Measurements from ENCODE around the gene VEZT. TPM values are rescaled to one million over a fixed set of nuclear protein-coding genes. Genes with fewer than 3 reads are reported as not detected.

The VEZT gene
- total RNA-seq, 4 donors from 2014 or later = 73.0 to 90.3 (median 87.0) TPM

DNA sequence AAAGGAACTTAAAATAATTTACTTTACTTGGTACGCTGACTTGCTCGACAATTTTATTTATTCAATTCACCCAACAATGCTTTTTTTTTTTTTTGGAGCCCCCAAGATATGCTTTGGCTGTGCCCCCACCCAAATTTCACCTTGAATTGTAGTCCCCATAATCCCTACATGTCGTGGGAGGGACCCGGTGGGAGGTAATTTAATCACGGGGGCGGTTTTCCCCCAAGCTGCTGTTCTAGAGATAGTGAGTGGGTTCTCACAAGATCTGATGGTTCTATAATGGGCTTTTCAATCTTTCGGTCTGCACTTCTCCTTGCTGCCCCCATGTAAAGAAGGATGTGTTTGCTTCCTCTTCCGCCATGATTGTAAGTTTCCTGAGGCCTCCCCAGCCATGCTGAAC lies 10.7 kb upstream of the VEZT start:
- no peaks in the 10 kb centered on the region for H3K36me3 ChIP-seq
- H3K27me3 ChIP-seq = no peaks in the 10 kb centered on the region
- WGBS = 93% methylated on average over 8 of the region's 8 CpGs
- peak overlapping the region; percentile 74 to 83 (median 78) for H3K27ac ChIP-seq (replicated peaks in 1 of 4)
- no peaks in the 10 kb centered on the region for H3K9me3 ChIP-seq
- H3K4me3 ChIP-seq = no peak overlapping the region
- H3K4me1 ChIP-seq = peaks cover 35 to 51% (median 45%) of the 10 kb centered on the region in 4 donors
- TF ChIP-seq, protein P1, sequence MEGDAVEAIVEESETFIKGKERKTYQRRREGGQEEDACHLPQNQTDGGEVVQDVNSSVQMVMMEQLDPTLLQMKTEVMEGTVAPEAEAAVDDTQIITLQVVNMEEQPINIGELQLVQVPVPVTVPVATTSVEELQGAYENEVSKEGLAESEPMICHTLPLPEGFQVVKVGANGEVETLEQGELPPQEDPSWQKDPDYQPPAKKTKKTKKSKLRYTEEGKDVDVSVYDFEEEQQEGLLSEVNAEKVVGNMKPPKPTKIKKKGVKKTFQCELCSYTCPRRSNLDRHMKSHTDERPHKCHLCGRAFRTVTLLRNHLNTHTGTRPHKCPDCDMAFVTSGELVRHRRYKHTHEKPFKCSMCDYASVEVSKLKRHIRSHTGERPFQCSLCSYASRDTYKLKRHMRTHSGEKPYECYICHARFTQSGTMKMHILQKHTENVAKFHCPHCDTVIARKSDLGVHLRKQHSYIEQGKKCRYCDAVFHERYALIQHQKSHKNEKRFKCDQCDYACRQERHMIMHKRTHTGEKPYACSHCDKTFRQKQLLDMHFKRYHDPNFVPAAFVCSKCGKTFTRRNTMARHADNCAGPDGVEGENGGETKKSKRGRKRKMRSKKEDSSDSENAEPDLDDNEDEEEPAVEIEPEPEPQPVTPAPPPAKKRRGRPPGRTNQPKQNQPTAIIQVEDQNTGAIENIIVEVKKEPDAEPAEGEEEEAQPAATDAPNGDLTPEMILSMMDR (IDR thresholded peaks at IDR 0.05) = no peak
- TF ChIP-seq POLR2A (IDR thresholded peaks at IDR 0.05; ENCODE audit: low read depth) (no peak), EP300 (IDR thresholded peaks at IDR 0.05) (no peak)
- no peak for DNase-seq (ENCODE audit: extremely low spot score)
- intact Hi-C loops (cut with DNase I) = no loop called here

DNA sequence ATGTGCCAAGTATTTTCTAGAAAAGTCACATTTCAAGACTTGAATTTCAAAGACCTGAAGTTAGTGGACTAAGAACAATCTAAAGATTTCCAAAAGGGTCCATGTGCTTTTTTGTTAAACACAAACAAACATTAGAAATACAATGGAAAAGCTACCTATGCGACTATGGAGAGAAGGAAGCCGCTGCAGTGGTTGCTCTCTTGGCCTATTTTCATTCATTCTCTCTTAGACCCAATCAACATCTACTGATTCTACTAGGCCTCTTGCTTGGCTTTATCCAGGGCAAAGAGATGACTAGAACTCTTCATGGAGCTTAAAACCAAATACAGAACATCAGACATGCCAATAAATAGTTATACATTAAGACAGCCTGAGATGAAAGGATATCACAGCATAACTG lies 10.2 kb upstream of the VEZT start:
- intact Hi-C loops (cut with DNase I) = no loop called here
- Histone ChIP-seq H3K9me3 (no peaks in the 10 kb centered on the region), H3K27me3 (no peaks in the 10 kb centered on the region), H3K4me1 (peaks cover 31 to 46% (median 40%) of the 10 kb centered on the region in 4 donors), H3K36me3 (no peaks in the 10 kb centered on the region), H3K4me3 (no peak overlapping the region), H3K27ac (replicated peaks in 1 of 4) (no peak overlapping the region)
- no peak for DNase-seq (ENCODE audit: extremely low spot score)
- WGBS = 89% methylated on average over 2 of the region's 2 CpGs
- no peak for TF ChIP-seq EP300 (IDR thresholded peaks at IDR 0.05)
- TF ChIP-seq POLR2A (IDR thresholded peaks at IDR 0.05; ENCODE audit: low read depth) = no peak

- H3K9me3 ChIP-seq = no peaks in the 10 kb centered on the region
- H3K4me1 ChIP-seq = peaks cover 19 to 36% (median 32%) of the 10 kb centered on the region in 4 donors
- WGBS = 83% methylated on average over 7 of the region's 7 CpGs
- no peak for DNase-seq (ENCODE audit: extremely low spot score)
- TF ChIP-seq POLR2AphosphoS5 (IDR thresholded peaks at IDR 0.05) = no peak
- no peak for TF ChIP-seq POLR2A (IDR thresholded peaks at IDR 0.05; ENCODE audit: low read depth)
- TF ChIP-seq EP300 (IDR thresholded peaks at IDR 0.05) = no peak
- no peak overlapping the region for H3K4me3 ChIP-seq
- intact Hi-C loops (cut with DNase I) = no loop called here
- H3K27me3 ChIP-seq = no peaks in the 10 kb centered on the region
- no peak overlapping the region for H3K27ac ChIP-seq (replicated peaks in 1 of 4)
- H3K36me3 ChIP-seq = no peaks in the 10 kb centered on the region
Observed at GRCh38 chr12:95208678-95209077, 8.9 kb upstream of the VEZT start.

DNA sequence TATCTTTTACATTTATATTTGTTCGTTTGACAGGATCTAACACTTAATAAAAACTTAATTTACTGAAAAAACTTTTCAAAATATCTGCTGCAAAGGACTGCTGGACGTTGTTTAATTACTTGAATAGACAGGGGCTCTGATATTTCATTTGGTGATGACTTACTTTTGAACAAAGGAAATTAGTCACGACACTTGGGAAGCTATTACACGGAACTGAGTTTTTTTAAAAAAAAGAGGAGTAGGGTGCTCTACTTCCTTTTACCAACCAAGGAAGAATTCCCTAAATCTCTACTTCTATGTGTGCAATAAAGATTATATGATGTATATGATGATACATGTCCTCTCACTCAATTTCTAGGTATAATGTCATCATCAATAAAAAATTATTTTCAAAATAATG lies 5.0 kb upstream of the VEZT start:
- Histone ChIP-seq H3K27me3 (no peaks in the 10 kb centered on the region), H3K9me3 (no peaks in the 10 kb centered on the region), H3K4me1 (peaks cover 4 to 30% (median 22%) of the 10 kb centered on the region in 4 donors), H3K27ac (replicated peaks in 1 of 4) (no peak overlapping the region), H3K4me3 (no peak overlapping the region), H3K36me3 (no peaks in the 10 kb centered on the region)
- TF ChIP-seq POLR2A (IDR thresholded peaks at IDR 0.05; ENCODE audit: low read depth) = no peak
- TF ChIP-seq POLR2AphosphoS5 (IDR thresholded peaks at IDR 0.05) = no peak
- TF ChIP-seq, protein P1 (IDR thresholded peaks at IDR 0.05) = no peak
- TF ChIP-seq EP300 (IDR thresholded peaks at IDR 0.05) = no peak
- DNase-seq (ENCODE audit: extremely low spot score) = no peak
- intact Hi-C loops (cut with DNase I) = loop anchor here (10.0 kb wide), 1 partner anchor 322 kb away; no protein-coding TSS in a partner anchor
- 75% methylated on average over 4 of the region's 4 CpGs for WGBS

DNA sequence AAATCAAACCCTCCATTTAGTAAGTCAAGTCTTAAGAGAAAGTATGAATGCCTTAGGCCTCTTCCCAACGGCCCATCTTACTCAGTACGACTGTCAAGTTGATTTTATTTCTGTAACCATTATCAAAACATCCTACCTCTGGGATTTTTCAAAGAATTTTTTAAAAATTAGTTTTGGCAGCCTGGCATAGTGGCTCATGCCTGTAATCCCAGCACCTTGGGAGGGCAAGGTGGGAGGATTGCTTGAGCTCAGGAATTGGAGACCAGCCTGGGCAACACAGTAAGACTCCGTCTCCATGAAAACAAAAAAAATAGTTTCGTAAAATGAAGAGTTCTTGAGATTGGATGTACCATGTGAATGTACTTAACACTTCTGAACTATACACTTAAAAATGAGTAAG lies 4.5 kb upstream of the VEZT start:
- intact Hi-C loops (cut with DNase I) = loop anchor here (10.0 kb wide), 1 partner anchor 322 kb away; no protein-coding TSS in a partner anchor
- Histone ChIP-seq H3K36me3 (no peaks in the 10 kb centered on the region), H3K27me3 (no peaks in the 10 kb centered on the region), H3K9me3 (no peaks in the 10 kb centered on the region), H3K4me1 (peaks cover 4 to 30% (median 22%) of the 10 kb centered on the region in 4 donors), H3K4me3 (no peak overlapping the region), H3K27ac (replicated peaks in 1 of 4) (peak overlapping the region in 2 of 4 donors; percentile 53 to 62)
- TF ChIP-seq POLR2AphosphoS5 (IDR thresholded peaks at IDR 0.05) = no peak
- TF ChIP-seq, protein P1 (IDR thresholded peaks at IDR 0.05) = no peak
- TF ChIP-seq EP300 (IDR thresholded peaks at IDR 0.05) = no peak
- no peak for TF ChIP-seq POLR2A (IDR thresholded peaks at IDR 0.05; ENCODE audit: low read depth)
- 72% methylated on average over 4 of the region's 4 CpGs for WGBS
- DNase-seq (ENCODE audit: extremely low spot score) = no peak

GRCh38 chr12:95213928-95214327 lies 3.7 kb upstream of the VEZT start:
- H3K9me3 ChIP-seq = no peaks in the 10 kb centered on the region
- H3K27me3 ChIP-seq = no peaks in the 10 kb centered on the region
- peaks cover 7 to 33% (median 23%) of the 10 kb centered on the region in 4 donors for H3K4me1 ChIP-seq
- WGBS = 67% methylated on average over 1 of the region's 1 CpG
- peak overlapping the region; percentile 15 to 62 (median 42) for H3K27ac ChIP-seq (replicated peaks in 1 of 4)
- H3K4me3 ChIP-seq = no peak overlapping the region
- TF ChIP-seq POLR2AphosphoS5 (IDR thresholded peaks at IDR 0.05) (no peak), EP300 (IDR thresholded peaks at IDR 0.05) (no peak), POLR2A (IDR thresholded peaks at IDR 0.05; ENCODE audit: low read depth) (no peak)
- TF ChIP-seq, protein P1 (IDR thresholded peaks at IDR 0.05) = no peak
- intact Hi-C loops (cut with DNase I) = loop anchor here (10.0 kb wide), 1 partner anchor 321 kb away; no protein-coding TSS in a partner anchor
- no peak for DNase-seq (ENCODE audit: extremely low spot score)
- H3K36me3 ChIP-seq = no peaks in the 10 kb centered on the region

Data from esophagus muscularis mucosa (tissue), 4 donors.